GM19467 (cell line): ENCODE results near the gene SFMBT2.

Experiments
- ATAC-seq: cut with Tn5 transposase; IDR thresholded peaks from one replicate; pipeline ENCODE4 v1.9.1; 2021; ENCODE audit warnings: mild to moderate bottlenecking, moderate library complexity; ENCODE audit not compliant: unreplicated experiment

Gene SFMBT2

GRCh38 chr10:7410862-7411670 lies at the start of gene SFMBT2:
SFMBT2 (minus strand) TSS chr10:7411034; CDS start chr10:7381898, 29,136 bp downstream.
- ATAC-seq, result peak; percentile 32

- no peak for ATAC-seq
Observed at GRCh38 chr10:7460006-7460405, 49.2 kb upstream of the SFMBT2 start.

- no peak for ATAC-seq
Observed at GRCh38 chr10:7458556-7458955, 47.7 kb upstream of the SFMBT2 start.

GRCh38 chr10:7457478-7458316 lies 46.9 kb upstream of the SFMBT2 start:
- no peak for ATAC-seq

DNA sequence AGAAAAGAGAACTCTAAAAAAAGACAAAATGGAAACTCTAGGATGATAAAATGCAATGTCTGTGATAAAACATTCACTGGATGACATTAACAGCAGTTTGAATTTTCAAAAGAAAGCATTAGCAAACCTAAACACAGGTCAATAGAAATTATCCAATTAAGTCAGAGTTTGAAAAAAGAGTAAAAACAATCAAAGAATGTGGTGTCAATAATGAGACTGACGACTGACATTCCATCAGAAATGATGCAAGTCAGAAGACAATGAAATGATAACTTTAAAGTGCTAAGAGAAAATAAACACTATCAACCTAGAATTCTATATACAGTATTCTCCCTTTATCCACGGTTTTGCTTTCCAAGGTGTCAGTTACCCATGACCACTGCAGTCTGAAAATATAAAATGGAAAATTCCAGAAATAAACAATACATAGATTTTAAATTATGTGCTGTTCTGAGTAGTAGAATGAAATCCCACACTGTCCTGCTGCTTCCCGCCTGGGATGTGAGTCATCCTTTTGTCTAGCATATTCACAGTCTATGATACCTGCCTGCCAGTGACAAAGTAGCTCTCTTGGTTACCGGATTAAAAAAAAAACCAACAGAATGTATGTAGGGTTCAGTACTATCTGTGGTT lies 38.3 kb upstream of the SFMBT2 start:
- ATAC-seq, result no peak

GRCh38 chr10:7445474-7446185 lies 34.8 kb upstream of the SFMBT2 start:
- no peak for ATAC-seq

DNA sequence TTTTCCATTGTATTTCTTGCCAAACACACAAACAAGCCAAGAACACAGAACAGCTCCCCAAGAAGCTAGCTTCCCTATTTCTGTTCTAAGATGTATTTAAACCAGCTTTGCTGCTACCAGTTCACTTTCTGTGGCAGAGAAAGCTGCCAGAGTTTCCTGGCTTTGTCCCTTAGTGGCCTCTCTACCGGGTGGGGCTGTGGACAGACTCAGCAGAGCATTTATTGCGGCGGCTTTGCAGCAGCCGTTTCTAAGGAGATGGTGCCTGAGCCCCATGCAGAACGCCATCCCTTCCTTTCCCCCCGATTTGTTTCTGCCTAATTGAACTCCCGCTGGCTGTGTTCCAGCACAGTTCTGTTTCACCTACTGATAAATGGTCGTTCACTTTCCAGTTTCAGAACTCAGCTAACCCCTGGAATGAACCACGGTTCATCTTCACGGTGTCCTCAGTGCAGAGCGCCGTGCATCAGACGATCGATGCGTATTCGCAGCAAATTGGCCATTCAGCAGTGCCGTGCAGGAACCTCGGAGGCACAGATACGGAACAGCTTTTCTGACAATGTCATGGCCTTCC lies 33.8 kb upstream of the SFMBT2 start:
- no peak for ATAC-seq

DNA sequence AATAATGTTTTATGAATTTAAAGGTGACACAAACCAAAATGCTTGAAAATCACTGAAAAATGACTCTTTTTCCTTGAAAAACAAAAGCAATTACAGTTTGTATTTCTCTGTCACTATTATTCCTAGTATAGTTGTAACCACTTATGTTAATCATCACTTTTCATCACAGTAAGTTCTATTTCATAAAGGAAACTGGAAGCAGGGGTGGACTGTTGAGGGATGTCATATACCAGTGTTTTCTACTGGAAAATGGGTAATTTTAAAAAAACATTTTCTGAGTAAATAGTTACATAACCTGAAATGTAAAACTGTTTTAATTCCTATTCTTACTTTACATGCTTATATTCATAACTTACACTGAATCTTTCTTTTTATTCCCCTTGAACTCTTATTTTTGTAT lies 32.2 kb upstream of the SFMBT2 start:
- no peak for ATAC-seq

- ATAC-seq, result no peak
Observed at GRCh38 chr10:7441403-7442147, 30.7 kb upstream of the SFMBT2 start.

- no peak for ATAC-seq
Observed at GRCh38 chr10:7439696-7440095, 28.9 kb upstream of the SFMBT2 start.

GRCh38 chr10:7438196-7438986 lies 27.6 kb upstream of the SFMBT2 start:
- ATAC-seq, result no peak

DNA sequence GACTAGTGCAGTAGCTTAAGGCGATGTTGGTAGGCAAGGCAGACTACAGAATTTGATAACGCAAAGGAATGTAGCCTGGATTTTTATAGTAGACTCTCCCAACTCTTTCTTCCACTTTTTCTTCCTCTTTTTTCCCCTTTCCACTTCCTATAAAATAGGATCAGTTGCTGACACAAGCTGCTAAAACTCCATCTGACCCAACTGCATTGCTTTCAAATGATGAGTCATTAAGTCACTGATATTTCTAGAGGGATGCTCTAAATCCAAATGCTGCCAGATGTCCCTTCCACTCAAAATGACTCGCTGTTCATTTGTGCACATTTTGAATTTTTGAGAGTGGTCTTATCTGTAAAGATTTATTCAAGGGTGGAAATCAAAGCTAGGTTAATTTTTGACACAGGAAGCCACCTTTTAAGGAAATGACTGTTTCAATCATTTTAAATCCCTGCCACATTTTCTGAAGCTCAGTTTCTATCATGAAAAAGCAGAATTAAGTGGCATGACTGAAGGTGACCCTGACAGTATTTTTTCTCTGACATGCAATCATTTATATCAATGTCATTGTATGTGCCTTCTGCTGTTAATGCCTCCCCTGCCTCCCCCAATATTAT lies 25.8 kb upstream of the SFMBT2 start:
- no peak for ATAC-seq

DNA sequence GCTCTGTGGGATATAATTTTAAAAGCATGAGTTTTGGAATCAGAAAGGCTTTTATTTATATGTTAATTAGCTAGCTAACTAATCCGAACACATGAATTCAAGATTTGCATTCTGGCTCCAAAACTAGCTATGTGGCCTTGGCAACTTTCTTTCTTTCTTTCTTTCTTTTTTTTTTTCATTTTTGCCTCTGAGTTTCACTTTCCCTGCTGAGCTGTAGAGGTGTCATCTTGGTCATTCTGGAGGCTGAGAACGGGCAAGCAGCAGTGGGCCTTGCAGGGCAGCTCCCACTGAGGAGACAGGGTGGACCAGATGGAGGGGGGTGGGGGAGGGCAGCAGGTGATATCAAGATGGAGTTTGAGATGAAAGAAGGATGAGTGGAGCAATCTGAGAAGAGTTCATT lies 24.8 kb upstream of the SFMBT2 start:
- peak; percentile 59 for ATAC-seq

DNA sequence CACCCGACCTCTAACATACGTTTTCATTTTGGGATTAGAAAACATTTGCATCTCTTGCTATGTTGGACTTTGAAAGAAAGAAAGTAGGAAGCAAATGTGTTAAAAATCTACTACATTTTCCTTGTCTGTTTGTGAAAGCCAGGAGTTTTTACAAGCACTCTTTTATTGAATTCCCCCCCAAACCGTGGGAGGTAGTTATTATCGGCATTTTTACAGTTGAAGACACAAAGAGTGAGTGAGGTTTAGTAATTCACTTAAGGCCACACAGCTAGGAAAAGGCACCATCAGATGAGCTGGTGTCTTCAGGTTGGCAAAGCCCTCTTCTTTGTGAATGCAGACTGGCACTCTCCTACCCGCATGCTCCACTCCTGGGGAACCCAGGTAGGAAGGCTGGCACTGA lies 23.5 kb upstream of the SFMBT2 start:
- no peak for ATAC-seq

DNA sequence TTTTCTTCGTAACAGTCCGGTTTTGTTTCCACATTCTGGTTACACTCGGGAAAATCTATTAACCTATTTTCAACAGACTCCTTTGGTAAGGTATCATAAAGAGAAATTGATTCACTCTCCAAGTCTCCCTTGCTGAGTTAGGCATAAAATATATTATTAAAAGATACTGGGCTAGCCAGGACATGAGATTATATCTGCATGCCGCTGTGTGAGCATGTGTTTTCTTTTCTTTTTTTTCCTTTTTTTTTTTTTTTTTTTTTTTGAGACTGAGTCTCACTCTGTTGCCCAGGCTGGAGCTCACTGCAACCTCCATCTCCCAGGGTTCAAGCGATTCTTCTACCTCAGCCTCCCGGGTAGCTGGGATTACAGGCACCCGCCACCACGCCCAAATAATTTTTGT lies 23.0 kb upstream of the SFMBT2 start:
- no peak for ATAC-seq

DNA sequence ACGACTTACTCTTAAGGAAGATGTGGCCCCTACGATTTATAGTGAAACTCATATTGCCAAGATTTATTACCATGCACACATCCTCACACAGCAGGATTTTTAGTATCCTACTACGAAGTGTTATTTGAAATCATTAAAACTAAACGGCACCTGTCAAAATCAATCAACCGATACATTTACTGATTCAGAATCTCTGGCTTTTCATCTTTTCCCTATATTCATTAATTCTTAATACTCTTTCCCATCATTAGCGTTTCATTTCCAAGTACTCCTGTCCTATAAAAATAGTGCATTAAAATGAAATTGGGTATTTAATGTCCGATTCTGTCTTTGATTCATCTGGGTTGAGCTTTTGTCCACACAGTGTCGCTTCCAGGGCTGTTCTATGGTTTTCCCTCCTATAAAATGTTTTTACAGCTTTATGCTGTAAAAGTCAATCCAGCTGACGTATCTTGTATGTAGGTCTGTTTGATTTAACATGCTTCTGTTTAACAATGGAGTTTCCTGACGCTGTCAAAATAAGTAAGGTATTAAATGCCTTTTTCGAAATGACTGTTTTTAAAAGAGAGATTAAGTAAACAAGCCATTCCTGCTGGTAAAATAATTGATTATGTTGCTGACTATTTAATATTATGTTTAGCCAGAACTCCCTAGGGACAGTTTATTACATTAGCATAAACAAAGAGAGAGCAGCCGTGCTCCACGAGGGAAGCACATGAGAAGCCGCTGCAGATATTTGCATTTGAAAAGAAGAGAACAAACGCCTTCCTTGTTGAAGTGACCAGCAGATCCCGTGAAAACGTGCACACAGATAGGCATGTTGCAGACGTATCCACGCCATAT lies 22.3 kb upstream of the SFMBT2 start:
- no peak for ATAC-seq

DNA sequence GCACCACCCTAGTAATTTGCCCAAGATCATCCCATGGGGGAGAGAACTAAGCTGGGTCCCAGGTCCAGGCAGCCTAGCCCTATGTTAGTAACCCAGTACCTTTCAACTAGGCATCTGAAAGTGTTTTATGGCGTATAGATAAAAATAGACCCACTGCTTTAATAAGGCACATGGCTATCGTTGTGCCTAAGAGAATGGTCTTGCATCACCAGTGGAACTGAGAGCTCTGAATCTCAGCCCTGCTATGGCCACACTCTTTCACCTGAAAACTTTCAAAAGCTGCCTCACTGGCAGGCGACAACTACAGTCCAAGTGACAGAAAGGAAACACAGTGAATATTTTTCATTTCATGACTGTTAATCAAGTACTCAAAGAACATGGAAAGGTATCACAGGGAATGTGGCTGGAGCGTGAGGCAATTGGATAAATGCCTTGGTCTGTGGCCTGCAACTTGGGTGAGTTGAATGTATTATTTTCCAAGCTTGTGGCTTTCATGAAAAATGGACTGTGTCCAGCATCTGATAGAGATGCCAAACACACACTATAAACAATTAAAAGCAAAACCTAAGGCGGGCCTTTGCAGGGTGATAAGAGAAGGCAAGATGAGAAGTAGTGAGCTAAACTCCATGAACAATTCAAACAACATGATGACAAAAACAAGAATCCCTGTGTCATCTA lies 18.0 kb upstream of the SFMBT2 start:
- ATAC-seq, result no peak
